Left hindlimb (tissue), 1 donor: ENCODE results near the gene GIMAP6.
"Not testable (repeated sequence)": the region's sequence is repeated elsewhere in the genome, so short reads cannot be mapped to it uniquely, and the experiment has no call there.

Experiments
- DNase-seq: peaks from one replicate; pipeline ENCODE4 v3.0.0-alpha.2; 2018

GIMAP6 gene

GRCh38 chr7:150579979-150580637 lies 52.1 kb downstream of the GIMAP6 start:
- not testable (repeated sequence) for DNase-seq
